Measurements from ENCODE around the gene ARHGAP15.

GRCh38 chr2:143535802-143536201 lies 406.6 kb downstream of the ARHGAP15 start:
- TF ChIP-seq KDM1A (IDR thresholded peaks at IDR 0.05; ENCODE audit: low read depth) (no peak), ZFP36 (IDR thresholded peaks at IDR 0.05; ENCODE audit: borderline replicate concordance, partially characterized antibody) (no peak), CTCF (IDR thresholded peaks at IDR 0.05) (no peak), POLR2A (IDR thresholded peaks at IDR 0.05; ENCODE audit: low read length) (no peak), REST (IDR thresholded peaks at IDR 0.05) (no peak), HOXB5 (CRISPR knock-in tag; IDR thresholded peaks at IDR 0.05) (no peak), MAZ (IDR thresholded peaks at IDR 0.05; ENCODE audit: borderline replicate concordance, low read depth, low read length) (no peak), MYC (IDR thresholded peaks at IDR 0.05; ENCODE audit: borderline replicate concordance, low read length) (no peak), SREBF2 (IDR thresholded peaks at IDR 0.05) (no peak), CHD2 (IDR thresholded peaks at IDR 0.05; ENCODE audit: low read length, partially characterized antibody) (no peak), EP300 (IDR thresholded peaks at IDR 0.05) (no peak)

Measured in A549 (cell line).